EH (cell line): Measurements from ENCODE around the gene NTF3.

Experiments used
- DNase-seq: peaks from one replicate; pipeline ENCODE4 v3.0.0-alpha.2; 2015; ENCODE audit warnings: low read depth

NTF3 gene

GRCh38 chr12:5430641-5431603 is 986 bp upstream of the NTF3 start:
- no peak for DNase-seq

- DNase-seq: no peak
Observed at GRCh38 chr12:5433081-5433844, 1.4 kb downstream of the NTF3 start.

GRCh38 chr12:5433845-5434646 is 2.1 kb downstream of the NTF3 start:
- peak; percentile 18 for DNase-seq

- DNase-seq: no peak
Observed at GRCh38 chr12:5434647-5435560, 3.0 kb downstream of the NTF3 start.

GRCh38 chr12:5437182-5437583 is 5.3 kb downstream of the NTF3 start:
- DNase-seq: peak; percentile 13

GRCh38 chr12:5437589-5437988 is 5.7 kb downstream of the NTF3 start:
- DNase-seq: no peak

- DNase-seq: peak; percentile 49
Observed at GRCh38 chr12:5438671-5439200, 6.8 kb downstream of the NTF3 start.

- DNase-seq: peak; percentile 12
Observed at GRCh38 chr12:5439371-5439771, 7.5 kb downstream of the NTF3 start.

GRCh38 chr12:5439788-5440300 is 7.9 kb downstream of the NTF3 start:
- DNase-seq: no peak

GRCh38 chr12:5440978-5441377 is 9.1 kb downstream of the NTF3 start:
- DNase-seq: no peak

GRCh38 chr12:5441497-5442236 is 9.8 kb downstream of the NTF3 start:
- DNase-seq: peak; percentile 86

- DNase-seq: peak; percentile 81
Observed at GRCh38 chr12:5442251-5443006, 10.5 kb downstream of the NTF3 start.

- DNase-seq: no peak
Observed at GRCh38 chr12:5444520-5444919, 12.6 kb downstream of the NTF3 start.

GRCh38 chr12:5447320-5447719 is 15.4 kb downstream of the NTF3 start:
- DNase-seq: no peak

GRCh38 chr12:5451251-5451650 is 19.3 kb downstream of the NTF3 start:
- DNase-seq: no peak

- no peak for DNase-seq
Observed at GRCh38 chr12:5452569-5452968, 20.7 kb downstream of the NTF3 start.

- DNase-seq: no peak
Observed at GRCh38 chr12:5453466-5453865, 21.6 kb downstream of the NTF3 start.

GRCh38 chr12:5455045-5455444 is 23.1 kb downstream of the NTF3 start:
- DNase-seq: no peak

- DNase-seq: no peak
Observed at GRCh38 chr12:5456030-5456429, 24.1 kb downstream of the NTF3 start.
